ENCODE measurements around the gene HPGD.

Gene HPGD

DNA sequence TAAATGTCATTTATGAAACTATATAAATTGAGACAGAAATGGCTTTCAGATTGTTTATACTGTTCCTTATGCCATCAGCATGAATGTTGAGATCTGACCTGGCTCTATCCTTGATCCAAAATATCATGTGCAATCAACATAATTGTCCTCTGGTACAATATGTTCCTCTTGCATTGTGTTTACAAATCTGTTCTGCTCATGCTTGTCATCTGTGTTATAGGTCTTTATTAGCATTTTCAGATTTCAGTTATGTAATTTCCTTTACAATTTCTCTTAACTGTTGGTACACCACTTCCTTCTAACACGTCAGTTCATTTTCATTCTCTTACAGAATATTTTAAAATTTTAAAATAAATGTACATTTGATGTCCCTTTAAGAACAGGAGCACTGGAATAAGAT lies 1.6 kb downstream of the HPGD start:
- H3F3A ChIP-seq (ENCODE audit: control insufficient read depth, insufficient read depth): no peaks in the 10 kb centered on the region
- H3K27ac ChIP-seq (ENCODE audit: low read depth, low read length): no peak overlapping the region
- peaks cover 7% of the 10 kb centered on the region for H3K4me1 ChIP-seq (ENCODE audit: control insufficient read depth, low read length)
- no peaks in the 10 kb centered on the region for H3K9me3 ChIP-seq (ENCODE audit: control insufficient read depth, insufficient read depth, low read length)
- H4K20me1 ChIP-seq (ENCODE audit: control insufficient read depth, insufficient read depth, low read depth, low read length): no peaks in the 10 kb centered on the region
- TF ChIP-seq EZH2phosphoT487 (IDR thresholded peaks at IDR 0.05; ENCODE audit: borderline replicate concordance, low read length) (no peak), CTCF (IDR thresholded peaks at IDR 0.05; ENCODE audit: low read depth, low read length, poor library complexity, severe bottlenecking) (no peak)
- H3K79me2 ChIP-seq (ENCODE audit: control insufficient read depth, low read length): no peaks in the 10 kb centered on the region
- no peak overlapping the region for H3K4me2 ChIP-seq (ENCODE audit: low read length)
- peaks cover 17% of the 10 kb centered on the region for H3K27me3 ChIP-seq (ENCODE audit: control insufficient read depth, low read length)
- no peaks in the 10 kb centered on the region for H3K36me3 ChIP-seq (ENCODE audit: control insufficient read depth, low read length)
- no peaks in the 10 kb centered on the region for H3K9me2 ChIP-seq (replicated peaks; ENCODE audit: control insufficient read depth, low read length)
- no peak overlapping the region for H3K4me3 ChIP-seq (ENCODE audit: low read length)

DNA sequence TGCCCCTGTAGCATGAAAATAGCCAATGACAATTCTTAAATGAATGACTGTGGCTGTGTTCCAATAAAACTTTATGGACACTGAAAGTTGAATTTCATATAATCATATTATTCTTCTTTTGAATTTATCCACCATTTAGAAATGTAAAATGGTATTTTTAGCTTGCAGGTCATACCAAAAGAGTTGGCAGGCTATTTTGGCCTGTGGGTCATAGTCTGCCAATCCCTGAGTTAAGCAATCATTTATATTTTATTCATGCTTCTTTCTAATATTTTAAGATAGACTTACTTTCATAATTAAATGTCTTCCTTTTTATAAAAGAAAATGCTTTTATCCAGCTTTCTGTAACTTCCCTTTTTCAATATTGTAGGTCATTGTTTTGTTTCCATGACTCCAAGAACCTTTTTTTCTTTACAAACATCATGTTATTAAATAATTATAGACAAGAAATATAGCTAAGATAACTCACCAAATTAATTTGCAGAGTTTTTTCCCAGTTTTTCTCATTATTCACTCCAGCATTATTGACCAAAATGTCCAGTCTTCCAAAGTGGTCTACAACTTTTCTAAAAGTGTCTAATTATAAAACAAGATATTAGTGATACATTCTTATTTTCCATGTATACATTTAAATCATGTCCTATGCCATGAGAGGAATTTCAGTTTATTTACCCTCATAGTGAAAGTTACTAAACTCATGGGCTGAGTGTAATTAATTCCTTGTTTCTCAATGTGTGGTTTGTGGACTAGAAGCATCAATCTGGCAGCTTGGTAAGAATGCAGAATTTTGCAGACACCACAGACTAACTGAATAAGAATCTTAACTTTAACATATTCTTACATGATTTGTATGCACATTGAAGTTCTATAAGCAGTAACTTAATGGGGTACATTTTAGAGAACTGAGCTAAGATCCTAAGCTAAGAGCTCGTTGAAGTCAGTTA lies 4.5 kb downstream of the HPGD start:
- Histone ChIP-seq H3K9me3 (ENCODE audit: control insufficient read depth, insufficient read depth, low read length) (no peaks in the 10 kb centered on the region), H4K20me1 (ENCODE audit: control insufficient read depth, insufficient read depth, low read depth, low read length) (no peaks in the 10 kb centered on the region), H3K36me3 (ENCODE audit: control insufficient read depth, low read length) (no peaks in the 10 kb centered on the region), H3K27ac (ENCODE audit: low read depth, low read length) (no peak overlapping the region), H3K4me2 (ENCODE audit: low read length) (no peak overlapping the region), H3K9me2 (replicated peaks; ENCODE audit: control insufficient read depth, low read length) (no peaks in the 10 kb centered on the region), H3K27me3 (ENCODE audit: control insufficient read depth, low read length) (peaks cover 13% of the 10 kb centered on the region), H3K4me3 (ENCODE audit: low read length) (no peak overlapping the region), H3F3A (ENCODE audit: control insufficient read depth, insufficient read depth) (no peaks in the 10 kb centered on the region), H3K79me2 (ENCODE audit: control insufficient read depth, low read length) (no peaks in the 10 kb centered on the region), H3K4me1 (ENCODE audit: control insufficient read depth, low read length) (peaks cover 7% of the 10 kb centered on the region)
- no peak for TF ChIP-seq CTCF (IDR thresholded peaks at IDR 0.05; ENCODE audit: low read depth, low read length, poor library complexity, severe bottlenecking)
- TF ChIP-seq EZH2phosphoT487 (IDR thresholded peaks at IDR 0.05; ENCODE audit: borderline replicate concordance, low read length): no peak

DNA sequence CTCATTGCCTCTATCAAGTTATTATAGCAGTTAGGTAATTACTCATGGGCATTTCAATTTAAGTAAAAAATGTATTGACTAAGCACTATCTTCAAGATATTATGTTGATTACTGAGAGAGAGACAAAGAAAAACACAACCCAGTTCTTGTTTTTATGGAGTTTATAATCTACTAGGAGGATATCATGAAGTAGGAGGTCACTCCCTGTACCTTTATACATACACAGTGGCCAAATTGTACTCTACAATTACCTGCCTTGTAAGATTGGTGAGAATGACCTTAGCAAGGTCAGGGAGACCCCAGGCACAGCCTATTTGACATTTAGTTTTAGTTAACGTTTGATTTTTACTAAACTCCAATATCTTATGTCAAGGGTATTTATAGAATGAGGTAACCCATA lies 5.5 kb downstream of the HPGD start:
- no peaks in the 10 kb centered on the region for H3K79me2 ChIP-seq (ENCODE audit: control insufficient read depth, low read length)

More for the DNA sequence above, 5.5 kb downstream of the HPGD start:
- no peaks in the 10 kb centered on the region for H3K36me3 ChIP-seq (ENCODE audit: control insufficient read depth, low read length)
- peaks cover 5% of the 10 kb centered on the region for H3K27me3 ChIP-seq (ENCODE audit: control insufficient read depth, low read length)
- no peaks in the 10 kb centered on the region for H4K20me1 ChIP-seq (ENCODE audit: control insufficient read depth, insufficient read depth, low read depth, low read length)
- TF ChIP-seq CTCF (IDR thresholded peaks at IDR 0.05; ENCODE audit: low read depth, low read length, poor library complexity, severe bottlenecking) (no peak), EZH2phosphoT487 (IDR thresholded peaks at IDR 0.05; ENCODE audit: borderline replicate concordance, low read length) (no peak)
- H3K4me2 ChIP-seq (ENCODE audit: low read length): no peak overlapping the region
- H3K4me1 ChIP-seq (ENCODE audit: control insufficient read depth, low read length): peaks cover 4% of the 10 kb centered on the region
- no peaks in the 10 kb centered on the region for H3K9me2 ChIP-seq (replicated peaks; ENCODE audit: control insufficient read depth, low read length)
- H3F3A ChIP-seq (ENCODE audit: control insufficient read depth, insufficient read depth): no peaks in the 10 kb centered on the region
- H3K27ac ChIP-seq (ENCODE audit: low read depth, low read length): no peak overlapping the region
- H3K9me3 ChIP-seq (ENCODE audit: control insufficient read depth, insufficient read depth, low read length): no peaks in the 10 kb centered on the region
- H3K4me3 ChIP-seq (ENCODE audit: low read length): no peak overlapping the region
